Keratinocyte (primary cell): Measurements from ENCODE around the gene TYROBP. TPM values are rescaled to one million over a fixed set of nuclear protein-coding genes. Genes with fewer than 3 reads are reported as not detected.

Experiments used
- DNase-seq: peaks from one replicate; pipeline ENCODE4 v3.0.0-alpha.2; 2011; ENCODE audit warnings: low read depth, missing footprints, low spot score
- FAIRE-seq: peaks from 2 replicates; lab custom pipeline; 2011; peaks lifted over from hg19 to GRCh38; lab: Jason Lieb, UNC
- H2AFZ ChIP-seq: 2 replicates; pipeline ENCODE4 v1.6.0; 2012; ENCODE audit warnings: low read length, control low read depth, inconsistent platforms; ENCODE audit not compliant: control insufficient read depth
- H3K27ac ChIP-seq: 2 replicates; pipeline ENCODE4 v1.5.1; 2011; ENCODE audit warnings: low read length; ENCODE audit not compliant: control insufficient read depth, insufficient read depth
- H3K27me3 ChIP-seq: 3 replicates; pipeline ENCODE4 v1.6.0; 2011; ENCODE audit warnings: low read length; ENCODE audit not compliant: control insufficient read depth, insufficient read depth; ENCODE audit errors: extremely low read depth
- H3K36me3 ChIP-seq, 2 experiments: 2 replicates in 1 of 2; 3 replicates in 1 of 2; pipeline ENCODE4 v1.5.1; 2011; ENCODE audit warnings: low read length in 2 of 2, mild to moderate bottlenecking in 1 of 2; ENCODE audit not compliant: control insufficient read depth in 2 of 2, insufficient read depth in 2 of 2; ENCODE audit errors: extremely low read depth in 1 of 2
- H3K4me1 ChIP-seq: 3 replicates; pipeline ENCODE4 v1.5.1; 2011; ENCODE audit warnings: low read length; ENCODE audit not compliant: control insufficient read depth, insufficient read depth; ENCODE audit errors: extremely low read depth
- H3K4me2 ChIP-seq: 3 replicates; pipeline ENCODE4 v1.6.0; 2011; ENCODE audit warnings: low read depth, low read length; ENCODE audit not compliant: control insufficient read depth, insufficient read depth; ENCODE audit errors: extremely low read depth
- H3K4me3 ChIP-seq, 3 experiments: fragments of 200-600 bp in 1 of 3; sonication (generic) in 1 of 3; 2 replicates in 2 of 3; 3 replicates in 1 of 3; pipeline ENCODE4 v1.5.1; 2011 to 2016; ENCODE audit warnings: low read length in 3 of 3, mild to moderate bottlenecking in 3 of 3, control low read depth in 2 of 3, inconsistent platforms in 1 of 3, low read depth in 1 of 3, mixed read lengths in 1 of 3, mixed run types in 1 of 3, moderate library complexity in 1 of 3; ENCODE audit not compliant: control insufficient read depth in 2 of 3, insufficient read depth in 2 of 3; ENCODE audit errors: extremely low read depth in 1 of 3
- H3K79me2 ChIP-seq: 2 replicates; pipeline ENCODE4 v1.6.0; 2012; ENCODE audit warnings: low read length; ENCODE audit not compliant: control insufficient read depth, insufficient read depth
- H3K9ac ChIP-seq: 3 replicates; pipeline ENCODE4 v1.6.0; 2011; ENCODE audit warnings: low read length; ENCODE audit not compliant: control insufficient read depth, insufficient read depth; ENCODE audit errors: extremely low read depth
- H3K9me1 ChIP-seq: 3 replicates; pipeline ENCODE4 v1.6.0; 2011; ENCODE audit warnings: low read length; ENCODE audit not compliant: control insufficient read depth, insufficient read depth; ENCODE audit errors: extremely low read depth
- H3K9me3 ChIP-seq: 2 replicates; pipeline ENCODE4 v1.5.1; 2012; ENCODE audit warnings: low read depth, low read length; ENCODE audit not compliant: control insufficient read depth
- H4K20me1 ChIP-seq: 3 replicates; pipeline ENCODE4 v1.6.0; 2011; ENCODE audit warnings: low read length; ENCODE audit not compliant: control insufficient read depth, insufficient read depth; ENCODE audit errors: extremely low read depth
- EZH2 ChIP-seq: IDR thresholded peaks from one replicate; pipeline ENCODE4 v1.6.1; 2012; ENCODE audit warnings: inconsistent platforms, mild to moderate bottlenecking, low read length, moderate library complexity
- dilution Hi-C: fragments of 300-500 bp; cut with MboI; formaldehyde crosslinking; loops from one replicate; pipeline ENCODE4 v1.7.0; 2020; ENCODE audit warnings: low sequenced_read_pairs; ENCODE audit not compliant: extremely low pct_ligation_motif_present
- polyA plus RNA-seq, 5 experiments: library from polyadenylated mRNA; depleted of rRNA in 3 of 5; stranded (reverse) in 3 of 5; stranded (forward) in 1 of 5; unstranded in 1 of 5; fragments of >200 nt; gene quantifications; 1 replicate in 1 of 5; 2 replicates in 3 of 5; 3 replicates in 1 of 5; pipeline versions ENCODE4 v1.2.1 to v1.2.3, GENCODE V29; 2011 to 2012; ENCODE audit warnings: missing spikeins in 2 of 5, low read depth in 1 of 5, low replicate concordance in 1 of 5
- TF ChIP-seq, protein P1 (sequence below), 3 experiments: IDR thresholded peaks in 1 of 3; conservative IDR thresholded peaks in 1 of 3; optimal IDR thresholded peaks in 1 of 3; 2 replicates in 2 of 3; 3 replicates in 1 of 3; pipeline versions ENCODE3 to v1.5.1; 2011; ENCODE audit warnings: low read length in 3 of 3, mild to moderate bottlenecking in 3 of 3, moderate library complexity in 2 of 3, control low read depth in 1 of 3, inconsistent platforms in 1 of 3; ENCODE audit not compliant: insufficient read depth in 2 of 3; ENCODE audit errors: extremely low read depth in 1 of 3

TYROBP gene
- polyA plus RNA-seq, 1 donor (not counting 4 experiments of a cell fraction or from before 2014, with no cell fraction given): not detected

DNA sequence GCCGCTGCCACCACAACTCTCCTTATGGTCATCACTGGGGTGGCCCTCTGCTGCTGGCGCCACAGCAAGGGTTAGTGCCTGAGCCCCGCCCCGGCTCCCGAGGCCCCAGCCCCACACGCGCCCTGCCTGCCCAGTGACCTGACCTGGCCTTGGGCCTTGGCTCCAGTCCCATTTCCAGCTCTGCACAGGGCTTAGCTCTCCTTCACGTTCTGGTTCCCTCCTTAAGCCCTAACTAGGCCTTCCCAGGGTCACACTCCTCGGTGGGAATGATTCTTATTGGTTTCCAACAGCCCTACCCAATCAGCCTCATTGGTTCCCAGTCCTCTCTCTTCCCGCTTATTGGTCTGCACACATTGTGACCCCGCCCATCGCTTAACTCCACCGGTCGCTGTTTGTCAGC lies 45.6 kb downstream of the TYROBP start:
- no peaks in the 10 kb centered on the region for H3K79me2 ChIP-seq
- dilution Hi-C loops: no loop called here
- no peaks in the 10 kb centered on the region for H3K9me3 ChIP-seq
- H3K27me3 ChIP-seq: peaks cover 27% of the 10 kb centered on the region
- no peaks in the 10 kb centered on the region for H3K36me3 ChIP-seq
- DNase-seq (no peak), FAIRE-seq (no peak)
- no peaks in the 10 kb centered on the region for H3K9me1 ChIP-seq
- H3K27ac ChIP-seq: no peak overlapping the region
- H2AFZ ChIP-seq: no peak overlapping the region
- H3K4me1 ChIP-seq: no peaks in the 10 kb centered on the region
- H3K4me3 ChIP-seq: no peak overlapping the region
- peaks cover 3% of the 10 kb centered on the region for H4K20me1 ChIP-seq
- TF ChIP-seq, protein P1, sequence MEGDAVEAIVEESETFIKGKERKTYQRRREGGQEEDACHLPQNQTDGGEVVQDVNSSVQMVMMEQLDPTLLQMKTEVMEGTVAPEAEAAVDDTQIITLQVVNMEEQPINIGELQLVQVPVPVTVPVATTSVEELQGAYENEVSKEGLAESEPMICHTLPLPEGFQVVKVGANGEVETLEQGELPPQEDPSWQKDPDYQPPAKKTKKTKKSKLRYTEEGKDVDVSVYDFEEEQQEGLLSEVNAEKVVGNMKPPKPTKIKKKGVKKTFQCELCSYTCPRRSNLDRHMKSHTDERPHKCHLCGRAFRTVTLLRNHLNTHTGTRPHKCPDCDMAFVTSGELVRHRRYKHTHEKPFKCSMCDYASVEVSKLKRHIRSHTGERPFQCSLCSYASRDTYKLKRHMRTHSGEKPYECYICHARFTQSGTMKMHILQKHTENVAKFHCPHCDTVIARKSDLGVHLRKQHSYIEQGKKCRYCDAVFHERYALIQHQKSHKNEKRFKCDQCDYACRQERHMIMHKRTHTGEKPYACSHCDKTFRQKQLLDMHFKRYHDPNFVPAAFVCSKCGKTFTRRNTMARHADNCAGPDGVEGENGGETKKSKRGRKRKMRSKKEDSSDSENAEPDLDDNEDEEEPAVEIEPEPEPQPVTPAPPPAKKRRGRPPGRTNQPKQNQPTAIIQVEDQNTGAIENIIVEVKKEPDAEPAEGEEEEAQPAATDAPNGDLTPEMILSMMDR (optimal IDR thresholded peaks at IDR 0.05 in 1 of 3, IDR thresholded peaks at IDR 0.05 in 1 of 3, conservative IDR thresholded peaks at IDR 0.05 in 1 of 3; ENCODE audit: extremely low read depth in 1 of 3, insufficient read depth in 2 of 3, low read length in 3 of 3): no peak
- no peak for TF ChIP-seq EZH2
- no peak overlapping the region for H3K9ac ChIP-seq
- no peak overlapping the region for H3K4me2 ChIP-seq

DNA sequence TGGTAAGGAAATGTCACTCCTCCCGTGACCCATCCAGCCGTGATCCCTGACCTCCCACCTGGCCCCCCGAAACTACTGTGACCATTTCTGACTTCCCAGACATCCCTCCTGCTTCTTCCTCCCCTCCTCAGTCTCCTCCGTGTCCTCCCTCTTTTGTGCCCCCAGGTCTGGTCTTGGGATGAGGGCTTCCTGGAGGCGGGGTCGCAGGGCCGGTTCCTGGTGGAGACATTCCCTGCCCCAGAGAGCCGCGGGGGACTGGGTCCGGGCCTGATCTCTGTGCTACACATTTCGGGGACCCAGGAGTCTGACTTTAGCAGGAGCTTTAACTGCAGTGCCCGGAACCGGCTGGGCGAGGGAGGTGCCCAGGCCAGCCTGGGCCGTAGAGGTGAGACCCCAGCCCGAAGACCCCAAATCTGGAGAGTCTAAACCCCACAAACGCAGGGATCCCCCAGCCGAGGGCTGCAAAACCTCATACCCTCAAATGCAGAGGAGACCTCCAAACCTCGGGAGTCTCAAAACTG lies 46.4 kb downstream of the TYROBP start:
- H3K9me3 ChIP-seq: no peaks in the 10 kb centered on the region
- H3K4me1 ChIP-seq: no peaks in the 10 kb centered on the region
- no peak overlapping the region for H2AFZ ChIP-seq
- DNase-seq: no peak
- TF ChIP-seq, protein P1 (optimal IDR thresholded peaks at IDR 0.05 in 1 of 3, IDR thresholded peaks at IDR 0.05 in 1 of 3, conservative IDR thresholded peaks at IDR 0.05 in 1 of 3; ENCODE audit: extremely low read depth in 1 of 3, insufficient read depth in 2 of 3, low read length in 3 of 3): no peak
- no peak for TF ChIP-seq EZH2
- no peaks in the 10 kb centered on the region for H3K9me1 ChIP-seq
- no peak overlapping the region for H3K4me2 ChIP-seq
- no peaks in the 10 kb centered on the region for H3K79me2 ChIP-seq
- dilution Hi-C loops: no loop called here
- H3K9ac ChIP-seq: no peak overlapping the region
- H3K27me3 ChIP-seq: peaks cover 33% of the 10 kb centered on the region
- no peak for FAIRE-seq
- H3K4me3 ChIP-seq: no peak overlapping the region
- H3K27ac ChIP-seq: no peak overlapping the region
- H3K36me3 ChIP-seq: no peaks in the 10 kb centered on the region
- peaks cover 3% of the 10 kb centered on the region for H4K20me1 ChIP-seq
